Right lobe of liver (tissue), 4 donors: ENCODE data around the gene ZNF219.

Experiments used
- POLR2A ChIP-seq: fragments of 450-650 bp; IDR thresholded peaks from one replicate; pipeline ENCODE4 v1.6.1; 2017; ENCODE audit warnings: antibody characterized with exemption, mild to moderate bottlenecking
- TF ChIP-seq, protein P1 (sequence below), 4 donors: fragments of 200-600 bp in 3 of 4; fragments of 450-650 bp in 1 of 4; IDR thresholded peaks; one replicate each; pipeline versions ENCODE4 v1.5.1 to v1.8.0; 2016 to 2022; ENCODE audit warnings: antibody characterized with exemption in 4 of 4, mild to moderate bottlenecking in 2 of 4
- donor health status: DM: no; HTN: no; CAD: no.
- donor health status: DM: no; HTN: no; CAD: no.
- donor health status: DM: no; HTN: yes; CAD: no.

- TF ChIP-seq, protein P1, sequence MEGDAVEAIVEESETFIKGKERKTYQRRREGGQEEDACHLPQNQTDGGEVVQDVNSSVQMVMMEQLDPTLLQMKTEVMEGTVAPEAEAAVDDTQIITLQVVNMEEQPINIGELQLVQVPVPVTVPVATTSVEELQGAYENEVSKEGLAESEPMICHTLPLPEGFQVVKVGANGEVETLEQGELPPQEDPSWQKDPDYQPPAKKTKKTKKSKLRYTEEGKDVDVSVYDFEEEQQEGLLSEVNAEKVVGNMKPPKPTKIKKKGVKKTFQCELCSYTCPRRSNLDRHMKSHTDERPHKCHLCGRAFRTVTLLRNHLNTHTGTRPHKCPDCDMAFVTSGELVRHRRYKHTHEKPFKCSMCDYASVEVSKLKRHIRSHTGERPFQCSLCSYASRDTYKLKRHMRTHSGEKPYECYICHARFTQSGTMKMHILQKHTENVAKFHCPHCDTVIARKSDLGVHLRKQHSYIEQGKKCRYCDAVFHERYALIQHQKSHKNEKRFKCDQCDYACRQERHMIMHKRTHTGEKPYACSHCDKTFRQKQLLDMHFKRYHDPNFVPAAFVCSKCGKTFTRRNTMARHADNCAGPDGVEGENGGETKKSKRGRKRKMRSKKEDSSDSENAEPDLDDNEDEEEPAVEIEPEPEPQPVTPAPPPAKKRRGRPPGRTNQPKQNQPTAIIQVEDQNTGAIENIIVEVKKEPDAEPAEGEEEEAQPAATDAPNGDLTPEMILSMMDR (IDR thresholded peaks at IDR 0.05), result no peak
- TF ChIP-seq POLR2A, result no peak
Observed at GRCh38 chr14:21054123-21054767, 44.2 kb downstream of the ZNF219 start.
